ENCODE data around the gene CLDN5.

DNA sequence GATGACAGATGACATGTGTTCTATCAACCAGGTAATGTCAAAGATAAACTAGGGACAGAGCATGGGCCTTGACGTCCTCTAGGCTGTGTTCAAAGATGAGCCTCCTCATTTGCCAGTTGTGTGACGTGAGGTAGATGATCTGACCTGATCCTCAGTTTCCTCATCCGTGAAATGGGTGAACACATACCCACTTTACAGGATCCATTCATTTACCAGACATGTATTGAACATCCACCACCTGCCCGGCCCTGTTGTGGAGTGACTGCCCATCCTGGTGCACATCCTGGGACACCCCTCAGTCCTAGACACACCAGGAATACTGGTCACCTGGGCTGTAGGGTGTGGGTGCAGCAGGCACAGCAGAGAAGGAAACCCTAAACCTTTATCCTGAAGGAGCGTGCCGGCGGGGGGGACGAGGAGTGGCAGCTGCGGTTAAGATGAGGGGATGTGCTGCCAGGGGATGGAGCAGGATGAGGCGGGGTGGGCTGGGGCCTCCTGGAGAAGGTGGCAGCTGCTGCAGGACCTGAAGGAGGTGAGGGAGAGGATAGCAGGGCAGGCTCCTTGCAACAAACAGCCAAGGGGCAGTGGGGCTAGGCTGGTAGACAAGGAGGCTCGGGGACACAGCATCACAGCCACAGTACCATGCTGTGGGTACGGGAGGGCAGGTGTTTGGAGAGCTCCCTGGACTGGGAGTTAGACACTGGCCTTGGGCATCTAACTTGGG, 8.4 kb downstream of the CLDN5 start:
- TF ChIP-seq POLR2AphosphoS5 (IDR thresholded peaks at IDR 0.05; ENCODE audit: low read depth, low read length), result no peak
- TF ChIP-seq POLR2A (IDR thresholded peaks at IDR 0.05; ENCODE audit: low read depth, low read length), result no peak
- TF ChIP-seq TAF1 (IDR thresholded peaks at IDR 0.05; ENCODE audit: low read depth, low read length), result no peak
- TF ChIP-seq PAX5 (IDR thresholded peaks at IDR 0.05; ENCODE audit: insufficient read depth, low read length, severe bottlenecking), result no peak
